GM12878 (cell line): ENCODE results near the gene ETV6. TPM values are rescaled to one million over a fixed set of nuclear protein-coding genes. Genes with fewer than 3 reads are reported as not detected.

Experiments
- ATAC-seq: fragments of 200-7000 bp; cut with Tn5 transposase; 3 replicates; pipeline ENCODE4 v1.9.1; 2020; ENCODE audit warnings: mild to moderate bottlenecking, moderate library complexity
- BruUV-seq: library from RNA; stranded (reverse); fragments of 400-500 nt; replicated peaks from 2 replicates; lab custom pipeline; 2021; lab: Mats Ljungman, UMichigan
- CTCF ChIA-PET: fragments of 300-600 bp; sonication (Branson Sonifier 250); formaldehyde crosslinking; extraction: SDS; loops from one replicate; lab custom pipeline; 2021; ENCODE audit warnings: inconsistent platforms; lab: Yijun Ruan, JAX
- POLR2A ChIA-PET: fragments of 350-600 bp; formaldehyde crosslinking; extraction: SDS; loops from one replicate; lab custom pipeline; 2021; ENCODE audit warnings: inconsistent platforms; lab: Charles Lee
- RAD21 ChIA-PET: fragments of 300-600 bp; sonication (Branson Sonifier 250); formaldehyde crosslinking; loops from one replicate; lab custom pipeline; 2023; ENCODE audit warnings: antibody characterized with exemption; ENCODE audit not compliant: unreplicated experiment; lab: Charles Lee
- SMC1A ChIA-PET: fragments of 300-600 bp; sonication (Branson Sonifier 250); formaldehyde crosslinking; loops from one replicate; lab custom pipeline; 2023; ENCODE audit not compliant: unreplicated experiment, uncharacterized antibody; lab: Charles Lee
- DNase-seq: peaks from one replicate; pipeline ENCODE4 v3.0.0-alpha.2; 2011; ENCODE audit warnings: low read depth, low spot score
- FAIRE-seq: peaks from 3 replicates; lab custom pipeline; 2011; peaks lifted over from hg19 to GRCh38; lab: Jason Lieb, UNC
- H2AFZ ChIP-seq: 2 replicates; pipeline ENCODE4 v1.6.0; 2011; ENCODE audit warnings: low read depth, low read length, control low read depth; ENCODE audit not compliant: control insufficient read depth
- H3K27ac ChIP-seq: 2 replicates; pipeline ENCODE4 v1.5.1; 2011; ENCODE audit warnings: control low read depth; ENCODE audit not compliant: control insufficient read depth, insufficient read depth
- H3K27me3 ChIP-seq, 2 experiments: replicated peaks in 1 of 2; 2 replicates each; pipeline versions ENCODE4 v1.6.0 to v1.6.1; 2011; ENCODE audit warnings: low read length in 1 of 2; ENCODE audit not compliant: control insufficient read depth in 2 of 2, insufficient read depth in 2 of 2
- H3K36me3 ChIP-seq, 2 experiments: 2 replicates each; pipeline ENCODE4 v1.5.1; 2011; ENCODE audit warnings: low read length in 1 of 2; ENCODE audit not compliant: control insufficient read depth in 2 of 2, insufficient read depth in 2 of 2
- H3K4me1 ChIP-seq: 2 replicates; pipeline ENCODE4 v1.6.1; 2011; ENCODE audit warnings: mild to moderate bottlenecking, low read length, moderate library complexity, mixed read lengths; ENCODE audit not compliant: control insufficient read depth, insufficient read depth
- H3K4me2 ChIP-seq: 2 replicates; pipeline ENCODE4 v1.6.0; 2011; ENCODE audit warnings: control low read depth; ENCODE audit not compliant: control insufficient read depth, insufficient read depth
- H3K4me3 ChIP-seq: fragments of 200-600 bp; sonication (generic); 2 replicates; pipeline ENCODE4 v1.5.1; 2016
- H3K79me2 ChIP-seq: 2 replicates; pipeline ENCODE4 v1.6.0; 2011; ENCODE audit warnings: low read length; ENCODE audit not compliant: control insufficient read depth, insufficient read depth
- H3K9ac ChIP-seq: 2 replicates; pipeline ENCODE4 v1.8.0; 2011; ENCODE audit warnings: low read length, control low read depth, mixed read lengths; ENCODE audit not compliant: control insufficient read depth, insufficient read depth
- H3K9me3 ChIP-seq: replicated peaks from 3 replicates; pipeline ENCODE4 v1.5.1; 2011; ENCODE audit warnings: mild to moderate bottlenecking, low read length; ENCODE audit not compliant: control insufficient read depth, insufficient read depth
- H4K20me1 ChIP-seq: 2 replicates; pipeline ENCODE4 v1.6.0; 2011; ENCODE audit not compliant: control insufficient read depth, insufficient read depth
- ATF3 ChIP-seq: IDR thresholded peaks from 2 replicates; pipeline ENCODE4 v1.6.1; 2011; ENCODE audit warnings: low read depth, mild to moderate bottlenecking, low read length, moderate library complexity, borderline replicate concordance; ENCODE audit errors: extremely low read depth
- BMI1 ChIP-seq: fragments of 450-650 bp; IDR thresholded peaks from 2 replicates; pipeline ENCODE4 v1.6.1; 2016; ENCODE audit warnings: mild to moderate bottlenecking, moderate library complexity, borderline replicate concordance
- ESRRA ChIP-seq: IDR thresholded peaks from 2 replicates; pipeline ENCODE4 v1.6.1; 2012; ENCODE audit warnings: mild to moderate bottlenecking, low read length, improper control_type of control experiment
- HCFC1 ChIP-seq: fragments of 150-350 bp; IDR thresholded peaks from 2 replicates; pipeline ENCODE4 v1.6.1; 2014; ENCODE audit warnings: low read length
- IRF3 ChIP-seq: fragments of 450-650 bp; IDR thresholded peaks from 2 replicates; pipeline ENCODE4 v1.6.1; 2014; ENCODE audit warnings: mild to moderate bottlenecking
- MEF2B ChIP-seq: fragments of 450-650 bp; IDR thresholded peaks from 2 replicates; pipeline ENCODE4 v1.6.1; 2018; ENCODE audit warnings: mild to moderate bottlenecking, moderate library complexity; ENCODE audit not compliant: partially characterized antibody, poor library complexity, severe bottlenecking
- NFYB ChIP-seq: IDR thresholded peaks from 2 replicates; pipeline ENCODE4 v1.6.1; 2011; ENCODE audit warnings: low read depth, mild to moderate bottlenecking, low read length, improper control_type of control experiment, moderate library complexity; ENCODE audit not compliant: insufficient read depth
- SMAD5 ChIP-seq: IDR thresholded peaks from 2 replicates; pipeline ENCODE4 v1.6.1; 2016; ENCODE audit warnings: antibody characterized with exemption, low read depth
- STAT1 ChIP-seq: fragments of 450-650 bp; conservative IDR thresholded peaks from 2 replicates; pipeline ENCODE4 v1.6.1; 2014; ENCODE audit warnings: antibody characterized with exemption, mild to moderate bottlenecking
- YY1 ChIP-seq: IDR thresholded peaks from 2 replicates; pipeline ENCODE4 v1.6.1; 2011; ENCODE audit warnings: low read depth, mild to moderate bottlenecking, low read length
- ZNF24 ChIP-seq: fragments of 450-650 bp; IDR thresholded peaks from 2 replicates; pipeline ENCODE4 v1.6.1; 2017; ENCODE audit warnings: antibody characterized with exemption, mild to moderate bottlenecking
- ZNF622 ChIP-seq: fragments of 450-650 bp; IDR thresholded peaks from 2 replicates; pipeline ENCODE4 v1.6.1; 2017; ENCODE audit warnings: mild to moderate bottlenecking, inconsistent platforms
- ZNF687 ChIP-seq: fragments of 450-650 bp; IDR thresholded peaks from 2 replicates; pipeline ENCODE4 v1.6.1; 2017; ENCODE audit warnings: mild to moderate bottlenecking, moderate library complexity
- ZSCAN29 ChIP-seq: fragments of 450-650 bp; IDR thresholded peaks from 2 replicates; pipeline ENCODE4 v1.6.1; 2017; ENCODE audit warnings: mild to moderate bottlenecking, moderate library complexity
- ZZZ3 ChIP-seq: IDR thresholded peaks from 2 replicates; pipeline ENCODE4 v1.6.1; 2011; ENCODE audit warnings: low read depth; ENCODE audit not compliant: control insufficient read depth, insufficient read length
- WGBS: methylation state at CpG from one replicate; pipeline ENCODE4 v1.1.6; 2016; ENCODE audit warnings: low lambda C conversion rate; ENCODE audit not compliant: insufficient replicate concordance, insufficient coverage; ENCODE audit errors: missing lambda C conversion rate; 5-methylcytosine and 5-hydroxymethylcytosine counted together
- in situ Hi-C: fragments of 300-500 bp; cut with MboI; formaldehyde crosslinking; loops from 9 replicates; pipeline ENCODE4 v1.14.3; 2018; ENCODE audit warnings: mixed read lengths
- intact Hi-C: fragments of 100-400 bp; cut with micrococcal nuclease; formaldehyde crosslinking; loops from one replicate; pipeline ENCODE4 v1.14.2; 2022; ENCODE audit not compliant: unreplicated experiment
- polyA plus RNA-seq, 11 experiments: library from polyadenylated mRNA; depleted of rRNA in 4 of 11; unstranded in 6 of 11; stranded (reverse) in 5 of 11; fragments of >200 nt; fragmentation: Nextera tagmentation in 4 of 11; fragmentation: Illumina TruSeq in 1 of 11; extraction: Ambion mirVana in 4 of 11; extraction: Trizol in 1 of 11; gene quantifications; 1 replicate in 1 of 11; 2 replicates in 10 of 11; pipeline versions ENCODE4 v1.2.1 to v1.2.3, GENCODE V29; 2011 to 2016; ENCODE audit warnings: inconsistent platforms in 2 of 11, missing spikeins in 2 of 11, low read depth in 1 of 11
- total RNA-seq, 4 experiments: library from RNA; depleted of rRNA in 3 of 4; stranded (reverse); fragments of >200 nt in 3 of 4; fragmentation: Illumina TruSeq in 1 of 4; extraction: Trizol in 1 of 4; gene quantifications; 2 replicates each; pipeline versions ENCODE4 v1.2.1 to v1.2.3, GENCODE V29; 2013 to 2021
- TF ChIP-seq, protein P1 (sequence below): fragments of 150-350 bp; IDR thresholded peaks from 2 replicates; pipeline ENCODE4 v1.6.1; 2016; ENCODE audit warnings: low read depth, low read length

The ETV6 gene
- total and polyA plus RNA-seq, 10 of the 15 experiments (the other 5 are each of a cell fraction or from before 2014, with no cell fraction given): 6.6 to 74.8 (median 24.6) TPM

- no peak overlapping the region for H3K4me3 ChIP-seq
- no TSS peak for BruUV-seq
- no peak for ATAC-seq
- ChIA-PET SMC1A (interaction anchor here (0.8 kb wide), 1 partner anchor 8 kb away, joined by 3 read pairs; no protein-coding TSS in a partner anchor), POLR2A (no interaction called here), RAD21 (no interaction called here), CTCF (no interaction called here)
- no peak overlapping the region for H3K4me2 ChIP-seq
- H3K36me3 ChIP-seq: no peaks in the 10 kb centered on the region
- H2AFZ ChIP-seq: no peak overlapping the region
- H3K4me1 ChIP-seq: no peaks in the 10 kb centered on the region
- H3K79me2 ChIP-seq: no peaks in the 10 kb centered on the region
- no peaks in the 10 kb centered on the region for H4K20me1 ChIP-seq
- no peak for DNase-seq
- no peak overlapping the region for H3K27ac ChIP-seq
- intact Hi-C loops (no loop called here), in situ Hi-C loops (no loop called here)
- no peak for FAIRE-seq
- H3K9ac ChIP-seq: no peak overlapping the region
- H3K27me3 ChIP-seq: no peaks in the 10 kb centered on the region
- no peaks in the 10 kb centered on the region; the same call in 1 of the 3 replicates for H3K9me3 ChIP-seq
- 60% methylated on average over 4 of the region's 6 CpGs for WGBS
- no peak for TF ChIP-seq ZZZ3
- TF ChIP-seq ZNF24: no peak
- no peak for TF ChIP-seq HCFC1
- no peak for TF ChIP-seq IRF3
- TF ChIP-seq ATF3: no peak
- no peak for TF ChIP-seq ZNF622
- no peak for TF ChIP-seq YY1
- TF ChIP-seq NFYB: no peak
- no peak for TF ChIP-seq STAT1
- TF ChIP-seq SMAD5: no peak
- no peak for TF ChIP-seq ESRRA
- no peak for TF ChIP-seq MEF2B
- TF ChIP-seq ZNF687: no peak
- TF ChIP-seq BMI1: no peak
- TF ChIP-seq, protein P1, sequence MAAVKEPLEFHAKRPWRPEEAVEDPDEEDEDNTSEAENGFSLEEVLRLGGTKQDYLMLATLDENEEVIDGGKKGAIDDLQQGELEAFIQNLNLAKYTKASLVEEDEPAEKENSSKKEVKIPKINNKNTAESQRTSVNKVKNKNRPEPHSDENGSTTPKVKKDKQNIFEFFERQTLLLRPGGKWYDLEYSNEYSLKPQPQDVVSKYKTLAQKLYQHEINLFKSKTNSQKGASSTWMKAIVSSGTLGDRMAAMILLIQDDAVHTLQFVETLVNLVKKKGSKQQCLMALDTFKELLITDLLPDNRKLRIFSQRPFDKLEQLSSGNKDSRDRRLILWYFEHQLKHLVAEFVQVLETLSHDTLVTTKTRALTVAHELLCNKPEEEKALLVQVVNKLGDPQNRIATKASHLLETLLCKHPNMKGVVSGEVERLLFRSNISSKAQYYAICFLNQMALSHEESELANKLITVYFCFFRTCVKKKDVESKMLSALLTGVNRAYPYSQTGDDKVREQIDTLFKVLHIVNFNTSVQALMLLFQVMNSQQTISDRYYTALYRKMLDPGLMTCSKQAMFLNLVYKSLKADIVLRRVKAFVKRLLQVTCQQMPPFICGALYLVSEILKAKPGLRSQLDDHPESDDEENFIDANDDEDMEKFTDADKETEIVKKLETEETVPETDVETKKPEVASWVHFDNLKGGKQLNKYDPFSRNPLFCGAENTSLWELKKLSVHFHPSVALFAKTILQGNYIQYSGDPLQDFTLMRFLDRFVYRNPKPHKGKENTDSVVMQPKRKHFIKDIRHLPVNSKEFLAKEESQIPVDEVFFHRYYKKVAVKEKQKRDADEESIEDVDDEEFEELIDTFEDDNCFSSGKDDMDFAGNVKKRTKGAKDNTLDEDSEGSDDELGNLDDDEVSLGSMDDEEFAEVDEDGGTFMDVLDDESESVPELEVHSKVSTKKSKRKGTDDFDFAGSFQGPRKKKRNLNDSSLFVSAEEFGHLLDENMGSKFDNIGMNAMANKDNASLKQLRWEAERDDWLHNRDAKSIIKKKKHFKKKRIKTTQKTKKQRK: no peak
- no peak for TF ChIP-seq ZSCAN29
Measured at GRCh38 chr12:11633968-11634367, 15.5 kb upstream of the ETV6 start.
